GM18511 (cell line): ENCODE data around the gene PACS2.
"Not testable (repeated sequence)": the region's sequence is repeated elsewhere in the genome, so short reads cannot be mapped to it uniquely, and the experiment has no call there.

Experiments used
- ATAC-seq: cut with Tn5 transposase; IDR thresholded peaks from one replicate; pipeline ENCODE4 v1.9.1; 2021; ENCODE audit warnings: mild to moderate bottlenecking, moderate library complexity; ENCODE audit not compliant: unreplicated experiment

The PACS2 gene

DNA sequence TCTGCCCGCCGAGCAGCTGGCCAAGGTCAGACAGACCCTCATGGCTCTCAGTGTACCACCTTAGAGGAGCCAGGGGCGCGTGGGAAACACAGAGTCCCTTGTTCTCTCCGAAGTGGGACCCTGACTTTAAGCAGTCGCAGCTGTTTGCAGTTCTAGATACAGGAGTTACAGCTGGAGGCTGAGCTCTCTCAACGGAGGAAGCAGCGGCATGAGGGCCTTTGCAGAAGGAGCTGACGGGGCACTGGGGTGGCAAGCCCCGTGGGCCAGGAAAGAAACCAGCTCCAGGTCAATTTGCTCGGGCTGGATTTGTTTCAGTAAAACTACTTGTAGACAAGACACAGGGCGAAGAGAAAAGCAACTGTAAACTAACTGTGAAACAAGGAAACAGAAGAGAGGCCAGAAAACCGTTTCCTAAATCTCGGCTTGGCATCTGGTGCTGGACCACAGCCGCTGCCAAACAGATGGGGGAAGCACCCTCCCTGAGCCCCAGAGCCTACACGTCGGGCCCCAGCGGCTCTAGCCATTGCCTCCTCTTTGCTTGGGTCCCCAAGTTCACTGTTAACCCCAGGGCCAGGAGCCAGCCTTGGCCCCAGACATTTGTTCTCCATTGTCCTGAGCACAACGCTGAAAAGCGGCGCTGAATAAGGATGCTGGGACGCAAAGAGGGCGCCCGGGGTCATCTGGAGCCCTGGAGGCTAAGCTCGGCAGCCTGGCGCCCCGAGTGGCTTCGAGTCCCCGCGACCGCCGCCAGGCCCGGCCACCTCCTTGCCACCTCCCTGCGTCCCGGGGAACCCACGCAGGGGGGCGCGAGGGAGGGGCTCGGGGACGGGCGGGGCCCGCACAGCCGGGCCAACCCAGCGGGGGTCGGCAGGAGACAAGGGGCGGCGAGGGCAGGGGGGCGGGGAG, 914 bp upstream of the PACS2 start:
- peak; percentile 22 for ATAC-seq

DNA sequence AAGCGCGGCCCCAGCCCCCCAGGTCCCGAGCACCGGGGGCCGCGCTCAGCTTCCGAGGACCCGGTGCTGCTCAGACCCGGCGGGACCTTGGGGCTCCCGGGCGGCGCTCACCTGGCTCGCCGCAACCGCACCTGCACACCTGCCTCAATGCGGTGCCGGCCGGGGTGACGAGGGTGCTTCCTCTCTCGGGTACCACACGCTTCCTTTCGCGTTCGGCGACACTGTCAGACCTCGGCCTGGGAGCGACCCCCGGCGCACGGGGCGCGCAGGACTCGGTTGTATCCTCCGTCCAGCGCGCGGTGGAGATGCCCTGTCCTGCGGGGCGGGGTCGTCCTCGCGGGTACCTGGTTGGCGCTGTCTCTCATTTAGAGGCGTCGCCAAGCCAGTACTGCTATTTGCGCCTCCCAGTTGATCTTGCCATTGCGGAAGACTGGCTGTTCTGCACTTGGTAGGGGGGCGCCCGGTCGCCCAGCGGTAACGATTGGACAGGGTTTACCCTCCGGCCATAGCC, 718 bp downstream of the PACS2 start:
- ATAC-seq: peak; percentile 10

DNA sequence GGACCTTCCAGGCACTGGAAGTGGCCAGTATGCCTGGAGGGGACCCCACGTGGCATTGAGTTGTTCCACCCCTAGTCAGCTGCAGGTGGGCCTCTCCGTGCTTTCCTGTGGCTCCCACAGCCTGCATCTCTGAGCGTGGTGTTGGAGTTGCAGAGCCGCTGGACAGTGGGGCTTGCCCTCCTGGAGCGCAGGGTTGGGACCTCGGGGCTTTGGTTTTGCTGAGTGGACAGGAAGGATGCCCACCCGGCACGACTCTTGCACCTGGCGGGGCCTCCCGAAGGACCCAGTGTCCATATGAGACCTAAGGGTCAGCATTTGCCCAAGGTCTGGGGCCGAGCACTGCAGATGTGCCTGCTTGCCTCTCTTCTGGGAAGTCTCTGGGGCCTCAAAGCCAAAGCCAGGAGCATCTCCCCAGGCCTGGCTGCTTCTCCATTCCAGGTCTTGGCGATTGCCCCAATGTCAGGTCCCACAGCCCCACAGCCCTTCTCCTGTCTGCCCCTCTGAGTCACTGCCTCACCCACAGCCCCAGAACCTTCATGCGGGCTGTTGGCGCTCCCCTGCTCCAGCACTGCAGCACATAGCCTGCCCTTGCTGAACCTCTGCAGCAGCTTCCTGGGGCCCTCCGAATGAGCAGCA, 1.5 kb downstream of the PACS2 start:
- ATAC-seq: no peak

DNA sequence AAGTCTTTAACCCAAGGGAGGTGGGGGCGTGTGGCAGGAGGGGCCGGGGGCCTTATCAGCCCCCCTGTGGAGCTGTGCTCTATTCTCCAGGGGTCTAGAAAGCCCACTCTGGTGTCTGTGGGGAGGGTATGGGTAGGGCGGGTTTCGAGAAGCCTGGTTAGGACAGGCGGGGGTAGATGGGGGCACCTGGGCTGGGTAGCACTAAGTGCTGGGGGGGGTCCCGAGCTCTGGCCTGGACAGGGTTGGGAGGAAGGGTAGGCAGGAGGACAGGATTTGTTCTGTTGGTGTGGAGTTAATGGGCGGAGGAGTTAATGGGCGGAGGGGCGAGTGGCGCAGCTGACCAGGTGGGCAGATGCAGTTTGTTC, 2.0 kb downstream of the PACS2 start:
- ATAC-seq: no peak

DNA sequence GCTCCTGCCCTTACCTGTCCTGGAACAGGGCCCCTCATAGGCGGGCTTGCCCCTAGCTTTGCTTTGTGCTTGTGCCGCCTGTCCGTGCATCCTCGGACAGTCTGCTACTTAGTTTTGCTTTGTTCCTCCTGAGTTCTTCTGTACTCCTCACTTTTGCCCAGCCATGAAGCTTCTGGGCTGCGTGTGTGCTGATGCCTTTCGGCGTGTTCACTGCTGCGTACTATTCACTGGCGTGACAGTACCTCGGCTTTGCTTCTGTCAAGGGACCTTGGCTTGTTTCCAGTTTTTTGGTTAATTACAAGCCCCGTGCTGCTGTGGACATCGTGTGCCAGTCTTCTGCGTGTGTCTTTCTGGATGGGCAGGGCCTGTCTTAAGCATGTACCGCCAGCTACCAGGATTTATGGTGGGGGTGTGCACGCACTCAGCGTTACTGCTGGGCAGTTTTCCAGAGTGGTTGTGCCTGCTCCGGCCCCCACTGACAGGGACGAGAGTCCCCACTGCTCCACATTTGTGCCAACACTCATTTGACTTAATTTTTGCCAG, 2.5 kb downstream of the PACS2 start:
- no peak for ATAC-seq

- ATAC-seq: no peak
These were observed 3.0 kb downstream of the PACS2 start for GRCh38 chr14:105317546-105317945.

GRCh38 chr14:105322791-105323556, 8.4 kb downstream of the PACS2 start:
- no peak for ATAC-seq

DNA sequence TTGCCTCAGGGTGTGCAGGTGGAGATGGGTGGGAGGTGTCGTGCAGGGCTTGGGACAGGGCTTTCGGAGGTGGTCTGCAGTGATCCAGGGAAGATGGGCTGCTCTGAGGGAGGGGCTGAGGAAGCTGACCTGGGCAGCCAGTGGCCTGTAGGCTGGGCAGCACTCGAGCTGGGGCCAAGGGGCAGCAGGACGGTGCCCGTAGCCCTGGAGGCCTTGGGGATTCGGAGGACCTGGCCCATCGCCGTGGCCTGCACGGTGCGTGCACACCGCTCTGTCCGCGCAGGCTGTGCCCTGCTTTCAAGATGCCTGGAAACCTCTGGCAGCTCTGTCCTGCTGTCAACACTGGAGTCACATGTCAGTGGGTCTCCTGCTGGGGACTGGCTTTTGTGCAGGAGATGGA, 9.1 kb downstream of the PACS2 start:
- ATAC-seq: no peak

GRCh38 chr14:105324080-105324778, 9.7 kb downstream of the PACS2 start:
- no peak for ATAC-seq

GRCh38 chr14:105324871-105325270, 10.3 kb downstream of the PACS2 start:
- ATAC-seq: no peak

DNA sequence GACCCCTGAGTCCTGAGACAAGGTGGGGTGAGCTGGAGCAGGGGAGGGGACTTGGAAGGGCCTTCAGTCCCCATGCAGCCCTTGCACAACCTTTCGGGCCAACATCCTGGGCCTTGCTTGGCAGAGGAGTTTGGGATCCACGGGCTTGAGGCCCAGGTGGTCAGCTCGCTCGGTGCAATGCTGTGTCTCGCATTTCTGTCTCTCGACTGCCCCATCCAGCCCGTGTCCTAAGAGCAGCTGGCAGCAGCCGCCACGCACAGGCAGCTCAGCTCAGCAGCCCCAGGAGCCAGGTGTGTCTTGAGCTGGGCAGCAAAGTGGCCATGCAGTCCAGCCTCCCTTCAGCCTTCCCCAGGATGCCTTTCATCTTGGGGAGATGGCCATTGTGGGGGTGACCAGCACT, 10.8 kb downstream of the PACS2 start:
- ATAC-seq: no peak

DNA sequence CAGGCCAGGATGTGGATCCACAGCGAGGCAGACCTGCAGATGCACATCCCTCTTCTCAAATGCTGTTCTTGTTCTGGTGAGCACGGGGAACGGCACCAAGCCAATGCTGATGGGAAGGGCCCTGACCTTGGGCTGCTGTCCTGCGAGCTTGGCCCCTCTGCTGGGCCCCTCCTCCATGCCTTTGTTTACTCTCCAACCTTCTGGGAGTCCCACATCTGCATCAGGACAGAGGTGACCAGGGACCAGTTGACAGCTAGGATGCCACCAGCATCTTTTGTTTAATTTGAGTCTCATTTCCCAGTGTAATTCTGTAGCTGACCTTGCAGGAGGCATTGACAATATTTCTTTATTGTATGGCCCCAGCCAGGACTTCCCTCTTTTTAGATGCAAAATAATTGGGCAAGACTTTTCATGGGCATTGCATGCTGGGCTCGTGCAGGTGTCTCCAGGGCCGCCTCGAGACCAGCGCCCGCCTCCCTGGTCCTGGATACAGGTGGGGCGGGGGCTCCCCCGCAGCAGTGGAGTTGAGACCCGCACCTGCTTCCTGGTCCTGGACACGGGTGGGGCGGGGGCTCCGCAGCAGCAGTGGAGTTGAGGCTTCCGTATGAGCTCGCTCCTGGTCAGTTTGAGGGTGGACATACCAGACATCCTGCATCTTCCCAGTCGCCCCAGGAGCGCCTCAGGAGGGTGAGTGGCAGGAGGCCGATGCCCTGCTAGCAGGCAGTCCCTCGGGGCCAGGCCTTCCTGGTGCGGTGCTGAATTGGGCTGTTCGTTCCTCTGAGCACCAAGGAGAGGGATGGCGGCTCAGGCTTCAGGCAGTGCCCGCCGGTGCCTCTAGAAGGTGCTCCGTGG, 11.4 kb downstream of the PACS2 start:
- ATAC-seq: no peak

DNA sequence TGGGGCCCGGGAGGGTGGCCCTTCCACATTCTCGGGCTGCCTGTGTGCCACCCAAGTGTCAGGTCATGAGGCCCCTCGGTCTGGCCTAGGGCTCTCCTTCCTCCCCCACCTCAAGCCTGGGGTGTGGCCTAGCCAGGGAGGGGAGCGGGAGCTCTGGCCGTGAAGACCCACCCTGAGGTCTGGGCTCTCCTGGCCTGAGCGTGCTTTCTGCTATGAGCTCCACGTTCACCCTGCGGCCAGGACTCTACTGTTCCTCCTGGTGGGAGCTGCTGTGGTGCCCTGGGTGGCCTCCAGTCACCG, 12.0 kb downstream of the PACS2 start:
- ATAC-seq: no peak

DNA sequence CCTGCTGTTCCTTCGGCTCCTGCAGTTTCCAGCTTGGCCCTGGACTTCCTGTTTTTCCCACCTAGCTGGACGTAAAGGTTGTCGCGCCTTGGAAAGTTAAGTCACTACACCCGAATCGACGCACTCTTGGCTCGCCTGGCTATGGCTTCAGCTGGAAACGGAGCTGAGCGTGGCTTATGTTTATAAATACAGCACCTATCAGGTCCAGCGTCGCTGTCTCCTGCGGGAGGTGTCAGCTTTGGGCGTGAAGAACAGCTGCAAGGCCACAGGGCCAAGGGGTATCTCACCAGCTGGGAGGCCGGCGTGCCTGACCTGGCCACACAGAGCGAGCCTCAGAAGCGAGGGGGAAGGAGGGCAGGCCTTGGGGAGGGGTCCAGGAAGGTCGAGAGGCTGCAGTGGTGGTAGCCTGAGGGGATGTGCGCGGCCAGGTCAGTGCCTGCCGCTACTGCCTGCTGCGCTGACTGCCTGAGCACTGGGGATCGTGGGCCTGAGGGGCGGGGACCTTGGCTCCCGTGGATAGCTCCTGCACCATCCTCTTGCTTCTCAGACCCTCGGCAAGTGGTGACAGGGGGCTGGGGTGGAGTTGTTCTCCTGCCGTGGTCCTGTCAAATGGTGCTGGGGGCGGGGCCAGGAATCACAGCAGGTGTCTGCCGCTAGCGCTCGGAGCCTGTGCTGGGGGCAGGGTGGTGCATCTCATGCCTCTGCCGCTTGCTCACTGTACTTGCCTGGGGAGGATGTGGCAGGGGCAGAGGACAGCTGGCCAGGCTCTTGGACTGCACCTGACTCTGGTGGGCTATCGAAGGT, 12.5 kb downstream of the PACS2 start:
- ATAC-seq: no peak

DNA sequence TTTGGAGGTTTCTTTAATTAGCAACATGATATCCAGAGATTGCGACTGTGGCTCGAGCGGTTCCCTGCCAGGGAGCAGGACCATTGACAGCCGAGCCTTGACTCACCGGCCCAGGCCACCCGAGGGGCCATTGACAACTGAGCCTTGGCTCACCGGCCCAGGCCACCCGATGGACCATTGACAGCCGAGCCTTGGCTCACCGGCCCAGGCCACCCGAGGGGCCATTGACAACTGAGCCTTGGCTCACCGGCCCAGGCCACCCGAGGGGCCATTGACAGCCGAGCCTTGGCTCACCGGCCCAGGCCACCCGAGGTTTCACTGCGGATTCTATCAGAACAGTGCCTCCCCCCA, 13.1 kb downstream of the PACS2 start:
- ATAC-seq: not testable (repeated sequence)

DNA sequence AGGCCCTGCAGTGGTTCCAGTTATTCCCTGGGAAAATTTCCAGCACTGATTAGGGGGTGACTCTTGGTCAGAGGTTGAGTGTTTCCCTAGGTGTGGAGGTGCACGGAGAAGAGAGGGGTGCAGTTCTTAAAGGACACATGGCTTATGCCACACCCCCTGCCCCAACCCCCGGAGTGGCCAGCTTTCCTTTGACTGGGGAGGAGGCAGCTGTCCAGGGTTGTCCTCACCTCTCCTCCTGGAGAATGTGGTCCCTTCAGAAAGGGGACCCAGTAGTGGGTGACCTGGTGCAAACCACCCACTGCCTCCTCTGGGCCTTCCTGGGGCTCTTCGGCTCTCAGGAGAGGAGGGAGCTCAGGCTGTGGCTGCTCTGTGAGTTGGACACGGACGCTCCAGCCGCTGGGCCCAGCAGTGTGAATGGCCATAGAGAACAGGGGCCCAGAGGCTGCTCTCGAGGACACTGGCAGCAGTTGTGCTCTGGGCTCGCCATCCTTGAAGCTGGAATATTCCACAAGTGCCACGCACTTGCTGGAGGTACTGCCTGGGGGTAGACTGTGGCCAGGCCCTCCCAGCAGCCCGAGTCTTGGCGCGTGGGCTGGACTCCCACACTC, 13.6 kb downstream of the PACS2 start:
- no peak for ATAC-seq

GRCh38 chr14:105328678-105329390, 14.3 kb downstream of the PACS2 start:
- ATAC-seq: no peak
